ENCODE results near the gene ZFYVE9.

GRCh38 chr1:52157582-52157981 lies 15.7 kb downstream of the ZFYVE9 start:
- TF ChIP-seq CTCF (IDR thresholded peaks at IDR 0.05) (no peak), POLR2AphosphoS5 (IDR thresholded peaks at IDR 0.05) (no peak), POLR2A (IDR thresholded peaks at IDR 0.05; ENCODE audit: low read depth) (no peak)
